Progenitor cell of endocrine pancreas (in vitro differentiated cells): ENCODE measurements around the gene BRCA1. TPM values are rescaled to one million over a fixed set of nuclear protein-coding genes. Genes with fewer than 3 reads are reported as not detected.

Experiments used
- DNase-seq: peaks from one replicate; pipeline ENCODE4 v3.0.0; 2021; ENCODE audit warnings: low spot score; ENCODE audit not compliant: unreplicated experiment
- H3K27ac Mint-ChIP-seq: 2 replicates; pipeline ENCODE4 v1.8.0; 2021; ENCODE audit warnings: mild to moderate bottlenecking, moderate library complexity, mixed read lengths
- H3K27me3 Mint-ChIP-seq: 2 replicates; pipeline ENCODE4 v1.8.0; 2021; ENCODE audit warnings: mixed read lengths
- H3K36me3 Mint-ChIP-seq: 2 replicates; pipeline ENCODE4 v1.8.0; 2022; ENCODE audit warnings: mixed read lengths; ENCODE audit not compliant: insufficient read depth
- H3K4me1 Mint-ChIP-seq: 2 replicates; pipeline ENCODE4 v1.8.0; 2021; ENCODE audit warnings: low read depth, mixed read lengths
- H3K4me3 Mint-ChIP-seq: 2 replicates; pipeline ENCODE4 v1.8.0; 2021; ENCODE audit warnings: low read depth, mild to moderate bottlenecking, moderate library complexity, mixed read lengths
- H3K9me3 Mint-ChIP-seq: 2 replicates; pipeline ENCODE4 v1.8.0; 2021; ENCODE audit warnings: low read depth, mixed read lengths
- CTCF ChIP-seq: fragments of 200-600 bp; sonication (generic); IDR thresholded peaks from one replicate; pipeline ENCODE4 v1.5.0; 2021; ENCODE audit warnings: antibody characterized with exemption, mild to moderate bottlenecking; ENCODE audit not compliant: unreplicated experiment
- total RNA-seq: library from RNA; stranded (reverse); gene quantifications from 2 replicates; pipeline ENCODE4 v1.2.1, GENCODE V29; 2021

Gene BRCA1
- total RNA-seq, 1 donor from 2014 or later = 34.2 TPM

DNA sequence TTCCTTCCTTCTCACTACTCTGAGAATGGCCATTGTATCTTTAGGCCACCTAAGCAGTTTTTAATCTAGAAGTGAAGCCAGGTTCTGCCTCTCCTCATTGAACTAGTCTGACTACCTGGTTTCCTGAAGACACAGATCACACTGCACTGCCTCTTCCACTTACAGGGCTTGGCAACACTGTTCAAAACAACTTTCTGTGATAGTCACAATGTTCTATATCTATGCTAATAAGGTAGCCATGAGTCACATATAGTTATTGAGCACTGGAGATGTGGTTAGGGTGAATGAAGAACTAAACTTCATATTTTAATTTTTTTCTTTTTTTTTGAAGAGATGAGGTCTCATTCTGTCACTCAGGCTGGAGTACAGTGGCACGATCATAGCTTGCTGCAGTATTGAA is 73.2 kb downstream of the BRCA1 start:
- no peak for TF ChIP-seq CTCF
- peaks cover 12% of the 10 kb centered on the region for H3K36me3 Mint-ChIP-seq
- no peaks in the 10 kb centered on the region for H3K27me3 Mint-ChIP-seq
- H3K27ac Mint-ChIP-seq = no peak overlapping the region
- DNase-seq = no peak
- no peak overlapping the region for H3K4me3 Mint-ChIP-seq
- H3K4me1 Mint-ChIP-seq = no peaks in the 10 kb centered on the region
- H3K9me3 Mint-ChIP-seq = no peaks in the 10 kb centered on the region

- Mint-ChIP-seq H3K4me3 (no peak overlapping the region), H3K27ac (no peak overlapping the region), H3K9me3 (no peaks in the 10 kb centered on the region), H3K36me3 (no peaks in the 10 kb centered on the region), H3K27me3 (no peaks in the 10 kb centered on the region), H3K4me1 (peaks cover 14% of the 10 kb centered on the region)
- no peak for TF ChIP-seq CTCF
- DNase-seq = no peak
These were observed 81.1 kb downstream of the BRCA1 start for GRCh38 chr17:43044024-43044423.

- Mint-ChIP-seq H3K4me3 (no peak overlapping the region), H3K4me1 (peaks cover 14% of the 10 kb centered on the region), H3K36me3 (no peaks in the 10 kb centered on the region), H3K9me3 (no peaks in the 10 kb centered on the region), H3K27me3 (no peaks in the 10 kb centered on the region), H3K27ac (peak overlapping the region; percentile 44)
- DNase-seq = no peak
- TF ChIP-seq CTCF = no peak
These were observed 81.9 kb downstream of the BRCA1 start for GRCh38 chr17:43043307-43043706.

- H3K36me3 Mint-ChIP-seq = no peaks in the 10 kb centered on the region
- no peak for DNase-seq
- H3K4me1 Mint-ChIP-seq = peaks cover 14% of the 10 kb centered on the region
- no peaks in the 10 kb centered on the region for H3K27me3 Mint-ChIP-seq
- H3K9me3 Mint-ChIP-seq = no peaks in the 10 kb centered on the region
- no peak for TF ChIP-seq CTCF
- peak overlapping the region; percentile 79 for H3K27ac Mint-ChIP-seq
- no peak overlapping the region for H3K4me3 Mint-ChIP-seq
These were observed 83.0 kb downstream of the BRCA1 start for GRCh38 chr17:43042025-43042628.

GRCh38 chr17:43040655-43041054 is 84.5 kb downstream of the BRCA1 start:
- TF ChIP-seq CTCF = no peak
- Mint-ChIP-seq H3K4me3 (no peak overlapping the region), H3K27me3 (no peaks in the 10 kb centered on the region), H3K4me1 (peaks cover 19% of the 10 kb centered on the region), H3K9me3 (no peaks in the 10 kb centered on the region), H3K36me3 (no peaks in the 10 kb centered on the region), H3K27ac (peak overlapping the region; percentile 35)
- no peak for DNase-seq
